ENCODE data around the gene SMYD3. TPM values are rescaled to one million over a fixed set of nuclear protein-coding genes. Genes with fewer than 3 reads are reported as not detected.

The SMYD3 gene
- total and polyA plus RNA-seq, 9 of the 15 experiments (the other 6 are each of a cell fraction or from before 2014, with no cell fraction given) = 128 to 440 (median 197) TPM

DNA sequence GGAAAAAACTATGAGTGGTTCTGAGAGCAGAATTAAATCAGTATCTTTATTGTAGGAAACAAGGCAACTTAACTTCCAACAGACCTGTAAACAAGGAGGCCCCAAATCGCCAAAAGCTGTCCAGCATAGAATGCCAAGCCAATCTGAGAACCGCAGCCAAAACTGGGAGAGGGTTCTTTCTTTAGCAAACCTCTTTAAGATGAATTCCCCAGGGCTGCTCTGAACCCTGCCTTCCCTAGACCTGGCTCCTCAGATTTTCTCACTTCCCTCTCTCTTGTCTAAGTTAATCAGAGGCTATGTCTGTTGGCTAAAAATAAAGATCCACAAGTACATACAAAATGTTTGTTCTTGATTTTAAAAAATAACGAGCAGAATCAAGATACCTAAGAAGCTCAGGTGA lies 141.4 kb downstream of the SMYD3 start:
- H3K9me3 ChIP-seq (replicated peaks; ENCODE audit: control insufficient read depth, insufficient read depth, low read depth, low read length) = no peaks in the 10 kb centered on the region
- no peak for FAIRE-seq
- in situ Hi-C loops (cut with MboI) (no loop called here), intact Hi-C loops (cut with micrococcal nuclease) (no loop called here)
- H3K9ac ChIP-seq (ENCODE audit: insufficient read depth in 1 of 2, low read depth in 2 of 2, low read length in 2 of 2) = no peak overlapping the region
- POLR2A ChIA-PET = no interaction called here
- no peaks in the 10 kb centered on the region for H3K9me1 ChIP-seq (ENCODE audit: control insufficient read depth, insufficient read depth, low read length)
- no TSS peak for BruUV-seq (replicated peaks)
- no peaks in the 10 kb centered on the region for H4K20me1 ChIP-seq (replicated peaks; ENCODE audit: control insufficient read depth, insufficient read depth, low read length)
- 29% methylated on average over 3 of the region's 3 CpGs for WGBS (ENCODE audit: insufficient coverage, low coverage, missing lambda C conversion rate)
- no peak overlapping the region for H3K4me3 ChIP-seq
- H3K4me1 ChIP-seq (replicated peaks in 1 of 2; ENCODE audit: control insufficient read depth in 2 of 2, insufficient read depth in 2 of 2, low read length in 2 of 2) = no peaks in the 10 kb centered on the region
- no peak for TF ChIP-seq EGR1 (conservative IDR thresholded peaks at IDR 0.05)
- TF ChIP-seq PHF21A (IDR thresholded peaks at IDR 0.05; ENCODE audit: borderline replicate concordance, low read depth) = no peak
- TF ChIP-seq RBM14 (IDR thresholded peaks at IDR 0.05; ENCODE audit: borderline replicate concordance, insufficient read depth, low read depth, low read length) = no peak
- no peak for TF ChIP-seq CREB1 (IDR thresholded peaks at IDR 0.05)
- no peak for TF ChIP-seq CREB1 (CRISPR knock-in tag; IDR thresholded peaks at IDR 0.05)
- TF ChIP-seq ZBTB33 (CRISPR knock-in tag; IDR thresholded peaks at IDR 0.05) = no peak
- TF ChIP-seq EP300 (IDR thresholded peaks at IDR 0.05; ENCODE audit: low read length) = no peak
- no peak overlapping the region for H3K27ac ChIP-seq (ENCODE audit: extremely low read depth, low read depth, low read length)
- DNase-seq (ENCODE audit: extremely low read depth in 1 of 4, low spot score in 3 of 4) = no peak
- no peaks in the 10 kb centered on the region for H3K36me3 ChIP-seq (ENCODE audit: control insufficient read depth, insufficient read depth, low read length)
- CTCF ChIA-PET (ENCODE audit: low intra/inter-chr PET ratio) = no interaction called here
- H3K4me2 ChIP-seq (ENCODE audit: insufficient read depth, low read length) = no peak overlapping the region
- no peaks in the 10 kb centered on the region for H3K27me3 ChIP-seq (ENCODE audit: control insufficient read depth in 2 of 2, insufficient read depth in 2 of 2, low read length in 2 of 2)
- no peak overlapping the region for H2AFZ ChIP-seq (ENCODE audit: low read depth, low read length)
- ATAC-seq = no peak
- no peaks in the 10 kb centered on the region for H3K79me2 ChIP-seq (ENCODE audit: control insufficient read depth, insufficient read depth, low read length)

Data from K562 (cell line).